Mesenchymal stem cell (in vitro differentiated cells and primary cell): ENCODE measurements around the gene CYP4F22.
"Not testable (repeated sequence)": the region's sequence is repeated elsewhere in the genome, so short reads cannot be mapped to it uniquely, and the experiment has no call there.

Source experiments
- DNase-seq: peaks from one replicate; pipeline ENCODE4 v3.0.0-alpha.2; 2013
- H2AFZ ChIP-seq: one replicate; pipeline ENCODE4 v1.6.1; 2013; ENCODE audit warnings: low read depth, mild to moderate bottlenecking, control low read depth, inconsistent platforms, low read length, moderate library complexity
- H2AK5ac ChIP-seq: 2 replicates; pipeline ENCODE4 v1.6.1; 2013; ENCODE audit warnings: low read length, moderate library complexity, mild to moderate bottlenecking, inconsistent platforms; ENCODE audit not compliant: severe bottlenecking
- H2BK120ac ChIP-seq: one replicate; pipeline ENCODE4 v1.6.1; 2013; ENCODE audit warnings: low read depth, mild to moderate bottlenecking, inconsistent platforms, low read length, moderate library complexity
- H2BK12ac ChIP-seq, 2 experiments: one replicate each; pipeline ENCODE4 v1.6.1; 2013; ENCODE audit warnings: inconsistent platforms in 2 of 2, low read length in 2 of 2, mild to moderate bottlenecking in 2 of 2, moderate library complexity in 2 of 2, control low read depth in 1 of 2
- H2BK15ac ChIP-seq: one replicate; pipeline ENCODE4 v1.6.1; 2013; ENCODE audit warnings: mild to moderate bottlenecking, low read depth, inconsistent platforms; ENCODE audit not compliant: poor library complexity, severe bottlenecking
- H2BK5ac ChIP-seq: 2 replicates; pipeline ENCODE4 v1.6.1; 2013; ENCODE audit warnings: low read depth, mild to moderate bottlenecking, low read length, control low read depth, inconsistent platforms; ENCODE audit not compliant: poor library complexity, severe bottlenecking
- H3K14ac ChIP-seq, 2 experiments: one replicate each; pipeline ENCODE4 v1.6.1; 2013; ENCODE audit warnings: inconsistent platforms in 2 of 2, low read length in 2 of 2, control low read depth in 1 of 2, mild to moderate bottlenecking in 1 of 2, moderate library complexity in 1 of 2
- H3K18ac ChIP-seq, 2 experiments: one replicate each; pipeline ENCODE4 v1.6.1; 2013; ENCODE audit warnings: inconsistent platforms in 2 of 2, low read length in 2 of 2, control low read depth in 1 of 2, low read depth in 1 of 2, mild to moderate bottlenecking in 1 of 2
- H3K23ac ChIP-seq, 2 experiments: one replicate each; pipeline ENCODE4 v1.6.1; 2013; ENCODE audit warnings: inconsistent platforms in 2 of 2, low read length in 2 of 2, mild to moderate bottlenecking in 2 of 2, moderate library complexity in 2 of 2, control low read depth in 1 of 2
- H3K27ac ChIP-seq: 2 replicates; pipeline ENCODE4 v1.5.1; 2013; ENCODE audit warnings: mild to moderate bottlenecking, moderate library complexity, low read length, control low read depth, inconsistent platforms; ENCODE audit not compliant: poor library complexity, severe bottlenecking
- H3K27me3 ChIP-seq, 2 experiments: 2 replicates each; pipeline versions ENCODE4 v1.6.1 to v1.7.0; 2013; ENCODE audit warnings: low read length in 2 of 2, mild to moderate bottlenecking in 2 of 2, moderate library complexity in 2 of 2, control low read depth in 1 of 2, inconsistent platforms in 1 of 2; ENCODE audit not compliant: control insufficient read depth in 1 of 2, insufficient read depth in 1 of 2
- H3K36me3 ChIP-seq, 2 experiments: 2 replicates each; pipeline versions ENCODE4 v1.6.1 to v1.7.0; 2013; ENCODE audit warnings: low read length in 2 of 2, control low read depth in 1 of 2, inconsistent platforms in 1 of 2, low read depth in 1 of 2, mild to moderate bottlenecking in 1 of 2; ENCODE audit not compliant: insufficient read depth in 2 of 2, control insufficient read depth in 1 of 2
- H3K4ac ChIP-seq, 2 experiments: one replicate each; pipeline ENCODE4 v1.6.1; 2013; ENCODE audit warnings: inconsistent platforms in 2 of 2, low read length in 2 of 2, mild to moderate bottlenecking in 2 of 2, moderate library complexity in 2 of 2, control low read depth in 1 of 2, low read depth in 1 of 2
- H3K4me1 ChIP-seq: 2 replicates; pipeline ENCODE4 v1.6.1; 2013; ENCODE audit warnings: low read depth, low read length, control low read depth; ENCODE audit not compliant: control insufficient read depth, insufficient read depth
- H3K4me2 ChIP-seq: 2 replicates; pipeline ENCODE4 v1.6.1; 2013; ENCODE audit warnings: low read length, mild to moderate bottlenecking, inconsistent platforms; ENCODE audit not compliant: poor library complexity, severe bottlenecking
- H3K4me3 ChIP-seq, 2 experiments: 2 replicates each; pipeline versions ENCODE4 v1.5.1 to v1.7.0; 2013; ENCODE audit warnings: low read length in 2 of 2, mild to moderate bottlenecking in 2 of 2, control low read depth in 1 of 2, low read depth in 1 of 2; ENCODE audit not compliant: insufficient read depth in 1 of 2
- H3K79me1 ChIP-seq: replicated peaks from 2 replicates; pipeline ENCODE4 v1.6.1; 2013; ENCODE audit warnings: mild to moderate bottlenecking, control low read depth, low read length, inconsistent platforms; ENCODE audit not compliant: poor library complexity, severe bottlenecking
- H3K9ac ChIP-seq: 2 replicates; pipeline ENCODE4 v1.7.0; 2013; ENCODE audit warnings: mild to moderate bottlenecking, low read length, moderate library complexity
- H3K9me3 ChIP-seq: 2 replicates; pipeline ENCODE4 v1.7.0; 2013; ENCODE audit warnings: mild to moderate bottlenecking, low read length; ENCODE audit not compliant: control insufficient read depth
- H4K8ac ChIP-seq: one replicate; pipeline ENCODE4 v1.6.1; 2013; ENCODE audit warnings: inconsistent platforms, mild to moderate bottlenecking, low read length, moderate library complexity
- H4K91ac ChIP-seq: one replicate; pipeline ENCODE4 v1.6.1; 2013; ENCODE audit warnings: mild to moderate bottlenecking, low read length, inconsistent platforms
- WGBS: methylation state at CpG from one replicate; pipeline ENCODE4 v1.1.7; 2013; ENCODE audit warnings: mixed read lengths; 5-methylcytosine and 5-hydroxymethylcytosine counted together

Gene CYP4F22

GRCh38 chr19:15485768-15486167 is 22.6 kb upstream of the CYP4F22 start:
- H3K4me2 ChIP-seq, H2AFZ ChIP-seq, H3K9ac ChIP-seq, H3K4me1 ChIP-seq, H3K4ac ChIP-seq, H3K4me3 ChIP-seq, H2BK120ac ChIP-seq, H2BK5ac ChIP-seq, H3K36me3 ChIP-seq, H3K9me3 ChIP-seq, H3K18ac ChIP-seq, H2AK5ac ChIP-seq, H2BK12ac ChIP-seq, H3K79me1 ChIP-seq, H4K8ac ChIP-seq, DNase-seq, H3K27me3 ChIP-seq, H3K27ac ChIP-seq, H3K23ac ChIP-seq, H3K14ac ChIP-seq, H2BK15ac ChIP-seq, H4K91ac ChIP-seq: not testable (repeated sequence)
- 80% methylated on average over 5 of the region's 5 CpGs for WGBS

GRCh38 chr19:15487038-15487437 is 21.3 kb upstream of the CYP4F22 start:
- no peaks in the 10 kb centered on the region for H3K4me1 ChIP-seq
- no peak for DNase-seq
- WGBS = 63% methylated on average over 3 of the region's 4 CpGs

GRCh38 chr19:15488489-15489226 is 19.7 kb upstream of the CYP4F22 start:
- no peak for DNase-seq
- WGBS = 75% methylated on average over 13 of the region's 13 CpGs
- H3K4me2 ChIP-seq = no peak overlapping the region

More at GRCh38 chr19:15487038-15487437, 21.3 kb upstream of the CYP4F22 start:
- H3K18ac ChIP-seq = no peak overlapping the region
- no peak overlapping the region for H3K4ac ChIP-seq
- H3K23ac ChIP-seq = no peak overlapping the region
- H3K4me3 ChIP-seq = no peak overlapping the region
- H2BK120ac ChIP-seq = no peak overlapping the region
- H2BK15ac ChIP-seq = no peak overlapping the region
- no peak overlapping the region for H4K91ac ChIP-seq
- no peaks in the 10 kb centered on the region for H3K36me3 ChIP-seq
- H3K27me3 ChIP-seq = no peaks in the 10 kb centered on the region
- no peak overlapping the region for H3K27ac ChIP-seq
- H2AFZ ChIP-seq = no peak overlapping the region
- H3K4me2 ChIP-seq = no peak overlapping the region
- no peak overlapping the region for H2BK5ac ChIP-seq
- no peak overlapping the region for H3K9ac ChIP-seq
- H3K79me1 ChIP-seq = no peaks in the 10 kb centered on the region
- H3K14ac ChIP-seq = no peak overlapping the region
- no peak overlapping the region for H4K8ac ChIP-seq
- no peak overlapping the region for H2BK12ac ChIP-seq
- H3K9me3 ChIP-seq = no peaks in the 10 kb centered on the region
- H2AK5ac ChIP-seq = no peak overlapping the region

GRCh38 chr19:15495151-15495550 is 13.2 kb upstream of the CYP4F22 start:
- no peak for DNase-seq
- Histone ChIP-seq H2AFZ (no peak overlapping the region), H3K4me2 (no peak overlapping the region), H3K79me1 (no peaks in the 10 kb centered on the region), H3K36me3 (no peaks in the 10 kb centered on the region), H2BK120ac (no peak overlapping the region), H2BK12ac (no peak overlapping the region), H3K23ac (no peak overlapping the region), H4K91ac (no peak overlapping the region), H2AK5ac (no peak overlapping the region), H3K18ac (no peak overlapping the region), H3K14ac (no peak overlapping the region), H2BK5ac (no peak overlapping the region), H3K4ac (no peak overlapping the region), H3K4me1 (no peaks in the 10 kb centered on the region), H3K9me3 (no peaks in the 10 kb centered on the region), H3K9ac (no peak overlapping the region), H3K27ac (no peak overlapping the region), H2BK15ac (no peak overlapping the region), H4K8ac (no peak overlapping the region), H3K4me3 (no peak overlapping the region), H3K27me3 (peaks cover 0 to 7% of the 10 kb centered on the region in 2 experiments)
- WGBS = no CpG with 5 or more reads among the region's 1 CpG

More at GRCh38 chr19:15488489-15489226, 19.7 kb upstream of the CYP4F22 start:
- Histone ChIP-seq H2BK120ac (no peak overlapping the region), H3K79me1 (no peaks in the 10 kb centered on the region), H4K91ac (no peak overlapping the region), H2AFZ (no peak overlapping the region), H3K9ac (no peak overlapping the region), H3K4me1 (no peaks in the 10 kb centered on the region), H3K27me3 (no peaks in the 10 kb centered on the region), H3K4ac (no peak overlapping the region), H3K23ac (no peak overlapping the region), H3K27ac (no peak overlapping the region), H2AK5ac (no peak overlapping the region), H2BK15ac (no peak overlapping the region), H3K14ac (no peak overlapping the region), H3K36me3 (no peaks in the 10 kb centered on the region), H3K18ac (no peak overlapping the region), H4K8ac (no peak overlapping the region), H2BK12ac (no peak overlapping the region), H3K9me3 (no peaks in the 10 kb centered on the region), H2BK5ac (no peak overlapping the region), H3K4me3 (no peak overlapping the region)
